ENCODE data around the gene RAX2.

DNA sequence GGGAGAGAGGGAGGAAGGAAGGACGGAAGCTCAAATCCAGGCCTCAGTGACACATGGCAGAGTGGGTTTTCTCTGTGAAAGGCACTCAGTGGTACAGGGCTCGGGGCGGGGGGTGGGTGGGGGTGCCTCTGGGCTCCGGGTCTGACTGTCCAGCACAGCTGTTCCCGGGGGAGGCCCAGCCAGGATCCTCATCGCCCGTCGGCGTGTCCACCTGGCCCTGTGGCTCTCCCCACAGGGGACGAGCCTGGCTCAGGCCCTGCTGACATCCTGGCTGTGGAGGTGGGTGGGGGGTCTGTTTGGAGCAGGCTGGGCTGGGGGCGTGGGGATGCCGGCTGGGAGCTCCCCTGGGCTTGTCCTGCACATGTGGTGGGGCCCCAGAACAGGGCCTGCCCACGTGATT, 32.4 kb upstream of the RAX2 start:
- TF ChIP-seq ZNF384 (IDR thresholded peaks at IDR 0.05) (no peak), TARDBP (IDR thresholded peaks at IDR 0.05) (no peak), ELF4 (IDR thresholded peaks at IDR 0.05) (no peak), FOXM1 (IDR thresholded peaks at IDR 0.05; ENCODE audit: borderline replicate concordance) (no peak)
